Vagina (tissue), 2 donors: ENCODE data around the gene ZMIZ1. TPM values are rescaled to one million over a fixed set of nuclear protein-coding genes. Genes with fewer than 3 reads are reported as not detected.
A peak's percentile ranks its signal among the peaks of the same experiment; 100 is the strongest.

Experiments
- DNase-seq, 2 donors: peaks; one replicate each; pipeline ENCODE4 v3.0.0-alpha.2; 2017; ENCODE audit errors: extremely low spot score in 2 of 2
- H3K27ac ChIP-seq: fragments of 200-600 bp; sonication (generic); one replicate; pipeline ENCODE4 v1.5.1; 2019
- H3K27me3 ChIP-seq: fragments of 200-600 bp; sonication (generic); one replicate; pipeline ENCODE4 v1.5.1; 2019
- H3K36me3 ChIP-seq, 2 donors: fragments of 200-600 bp; sonication (generic); one replicate each; pipeline ENCODE4 v1.5.1; 2017 to 2019
- H3K4me1 ChIP-seq: fragments of 200-600 bp; sonication (generic); one replicate; pipeline ENCODE4 v1.5.1; 2019
- H3K4me3 ChIP-seq, 2 donors: fragments of 200-600 bp; sonication (generic); 1 replicate in 1 of 2; 2 replicates in 1 of 2; pipeline ENCODE4 v1.5.1; 2016 to 2019
- H3K9me3 ChIP-seq: fragments of 200-600 bp; sonication (generic); one replicate; pipeline ENCODE4 v1.5.1; 2019
- POLR2A ChIP-seq, 2 donors: fragments of 450-650 bp; IDR thresholded peaks; one replicate each; pipeline ENCODE4 v1.6.1; 2017; ENCODE audit warnings: antibody characterized with exemption in 2 of 2, mild to moderate bottlenecking in 2 of 2, moderate library complexity in 2 of 2
- POLR2AphosphoS5 ChIP-seq, 2 donors: sonication (generic); formaldehyde crosslinking; IDR thresholded peaks; one replicate each; pipeline ENCODE4 v1.9.0; 2017; ENCODE audit warnings: antibody characterized with exemption in 2 of 2, mild to moderate bottlenecking in 2 of 2, low read depth in 1 of 2; ENCODE audit not compliant: insufficient read depth in 1 of 2
- intact Hi-C: fragments of 100-400 bp; cut with DNase I; formaldehyde crosslinking; loops from one replicate; pipeline ENCODE4 v1.15.1; 2023
- total RNA-seq: library from RNA; depleted of rRNA; stranded (reverse); fragments of >200 nt; gene quantifications from one replicate; pipeline ENCODE4 v1.2.3, GENCODE V29; 2016
- TF ChIP-seq, protein P1 (sequence below), 3 experiments: fragments of 450-650 bp in 2 of 3; fragments of 200-600 bp in 1 of 3; sonication (generic) in 1 of 3; IDR thresholded peaks; one replicate each; pipeline ENCODE4 v1.5.1; 2017 to 2019; ENCODE audit warnings: antibody characterized with exemption in 3 of 3, mild to moderate bottlenecking in 2 of 3, moderate library complexity in 2 of 3

Gene ZMIZ1
- total RNA-seq, 1 donor from 2014 or later: 61.4 TPM

DNA sequence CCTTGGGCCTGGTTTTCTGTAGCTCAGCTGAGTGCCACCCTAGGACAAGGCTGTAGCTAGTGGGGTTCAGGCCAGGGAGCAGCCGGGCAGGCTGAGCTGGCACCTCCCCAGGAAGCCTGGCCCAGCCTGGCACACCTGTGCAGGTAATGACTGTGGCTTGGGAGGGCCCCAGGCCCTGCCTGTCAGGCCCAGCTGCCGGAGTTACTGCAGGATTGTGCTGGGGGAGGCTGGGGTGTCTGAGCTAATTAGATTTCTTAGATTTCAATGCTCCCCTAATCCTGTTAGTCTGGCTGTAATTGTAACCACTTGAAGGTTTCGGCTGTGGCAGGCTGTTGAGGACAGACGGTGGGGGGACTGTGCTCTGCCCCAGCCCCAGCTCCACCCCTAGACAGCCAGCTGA lies 6.0 kb downstream of the ZMIZ1 start:
- no peak for TF ChIP-seq POLR2A (IDR thresholded peaks at IDR 0.05)
- TF ChIP-seq, protein P1, sequence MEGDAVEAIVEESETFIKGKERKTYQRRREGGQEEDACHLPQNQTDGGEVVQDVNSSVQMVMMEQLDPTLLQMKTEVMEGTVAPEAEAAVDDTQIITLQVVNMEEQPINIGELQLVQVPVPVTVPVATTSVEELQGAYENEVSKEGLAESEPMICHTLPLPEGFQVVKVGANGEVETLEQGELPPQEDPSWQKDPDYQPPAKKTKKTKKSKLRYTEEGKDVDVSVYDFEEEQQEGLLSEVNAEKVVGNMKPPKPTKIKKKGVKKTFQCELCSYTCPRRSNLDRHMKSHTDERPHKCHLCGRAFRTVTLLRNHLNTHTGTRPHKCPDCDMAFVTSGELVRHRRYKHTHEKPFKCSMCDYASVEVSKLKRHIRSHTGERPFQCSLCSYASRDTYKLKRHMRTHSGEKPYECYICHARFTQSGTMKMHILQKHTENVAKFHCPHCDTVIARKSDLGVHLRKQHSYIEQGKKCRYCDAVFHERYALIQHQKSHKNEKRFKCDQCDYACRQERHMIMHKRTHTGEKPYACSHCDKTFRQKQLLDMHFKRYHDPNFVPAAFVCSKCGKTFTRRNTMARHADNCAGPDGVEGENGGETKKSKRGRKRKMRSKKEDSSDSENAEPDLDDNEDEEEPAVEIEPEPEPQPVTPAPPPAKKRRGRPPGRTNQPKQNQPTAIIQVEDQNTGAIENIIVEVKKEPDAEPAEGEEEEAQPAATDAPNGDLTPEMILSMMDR (IDR thresholded peaks at IDR 0.05): no peak
- TF ChIP-seq POLR2AphosphoS5 (IDR thresholded peaks at IDR 0.05; ENCODE audit: insufficient read depth in 1 of 2, low read depth in 1 of 2): no peak
- intact Hi-C loops: loop anchor here (5.0 kb wide), 1 partner anchor 68 kb away; no protein-coding TSS in a partner anchor
- Histone ChIP-seq H3K4me3 (no peak overlapping the region), H3K4me1 (peaks cover 84% of the 10 kb centered on the region), H3K27ac (peak overlapping the region; percentile 97), H3K36me3 (no peaks in the 10 kb centered on the region), H3K27me3 (no peaks in the 10 kb centered on the region), H3K9me3 (no peaks in the 10 kb centered on the region)
- DNase-seq: no peak

DNA sequence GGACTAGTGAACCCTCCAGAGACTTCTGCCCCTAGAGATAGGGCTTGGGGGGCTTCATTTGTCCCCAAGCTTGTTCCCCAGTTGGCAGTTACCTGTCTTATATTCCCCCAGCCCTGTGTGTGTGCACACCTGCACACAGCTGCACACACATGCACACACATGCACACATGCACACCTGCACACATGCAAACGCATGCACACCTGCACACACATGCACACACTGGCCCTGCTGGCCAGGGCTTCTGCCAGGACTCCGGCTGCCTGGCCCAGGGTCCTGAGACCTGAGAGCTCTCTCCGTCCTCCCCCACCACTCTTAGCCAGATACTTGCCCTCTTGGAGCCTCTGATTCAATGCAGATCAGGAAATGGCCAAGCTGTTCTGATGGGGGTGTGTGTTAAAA lies 6.7 kb downstream of the ZMIZ1 start:
- no peak for DNase-seq
- intact Hi-C loops: no loop called here
- no peak for TF ChIP-seq POLR2A (IDR thresholded peaks at IDR 0.05)
- no peak for TF ChIP-seq POLR2AphosphoS5 (IDR thresholded peaks at IDR 0.05; ENCODE audit: insufficient read depth in 1 of 2, low read depth in 1 of 2)
- TF ChIP-seq, protein P1 (IDR thresholded peaks at IDR 0.05): no peak

DNA sequence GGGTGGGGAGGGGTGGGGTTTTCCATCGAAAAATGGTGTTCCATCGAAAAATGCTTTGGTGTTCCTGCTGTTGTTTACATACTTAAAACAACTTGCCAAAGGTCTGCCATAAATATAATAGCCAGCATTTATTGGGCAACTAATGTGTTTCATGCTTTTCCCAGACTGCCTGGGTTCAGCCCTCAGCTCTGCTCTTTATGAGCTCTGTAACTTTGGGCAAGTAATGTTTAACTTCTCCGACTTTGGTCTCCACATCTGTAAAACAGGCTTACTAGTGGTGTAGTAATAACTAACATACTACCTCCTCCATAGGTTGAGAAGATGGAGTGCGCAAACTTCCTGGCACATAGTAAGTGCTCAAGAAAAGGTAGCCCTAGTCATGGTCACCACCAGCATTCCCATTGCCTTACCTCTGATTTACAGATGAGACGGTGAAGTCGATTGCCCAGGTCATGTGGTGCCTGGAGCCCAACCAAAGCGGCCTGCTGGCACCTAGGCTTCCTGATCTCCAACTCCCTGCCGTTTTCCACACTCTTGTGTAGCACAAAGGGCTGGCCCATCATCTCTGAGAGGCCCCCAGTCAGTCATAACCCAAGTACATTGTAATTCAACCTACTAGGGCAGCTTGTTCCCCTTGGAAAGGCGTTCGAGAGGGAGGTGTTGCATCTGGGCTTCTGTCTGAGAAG lies 8.9 kb downstream of the ZMIZ1 start:
- Histone ChIP-seq H3K27ac (peak overlapping the region; percentile 83), H3K36me3 (no peaks in the 10 kb centered on the region), H3K27me3 (no peaks in the 10 kb centered on the region), H3K4me1 (peaks cover 100% of the 10 kb centered on the region), H3K4me3 (no peak overlapping the region), H3K9me3 (no peaks in the 10 kb centered on the region)
- TF ChIP-seq, protein P1 (IDR thresholded peaks at IDR 0.05): no peak
- TF ChIP-seq POLR2A (IDR thresholded peaks at IDR 0.05) (no peak), POLR2AphosphoS5 (IDR thresholded peaks at IDR 0.05; ENCODE audit: insufficient read depth in 1 of 2, low read depth in 1 of 2) (no peak)
- intact Hi-C loops: no loop called here
- no peak for DNase-seq

More for the DNA sequence above, 6.7 kb downstream of the ZMIZ1 start:
- Histone ChIP-seq H3K4me1 (peaks cover 91% of the 10 kb centered on the region), H3K27me3 (no peaks in the 10 kb centered on the region), H3K27ac (peak overlapping the region; percentile 97), H3K9me3 (no peaks in the 10 kb centered on the region), H3K4me3 (no peak overlapping the region), H3K36me3 (no peaks in the 10 kb centered on the region)

GRCh38 chr10:79078367-79079053 lies 9.7 kb downstream of the ZMIZ1 start:
- H3K4me1 ChIP-seq: peaks cover 100% of the 10 kb centered on the region
- DNase-seq: no peak
- H3K27me3 ChIP-seq: no peaks in the 10 kb centered on the region
- no peaks in the 10 kb centered on the region for H3K36me3 ChIP-seq
- H3K9me3 ChIP-seq: no peaks in the 10 kb centered on the region
- intact Hi-C loops: no loop called here
- peak overlapping the region; percentile 59 for H3K27ac ChIP-seq
- H3K4me3 ChIP-seq: no peak overlapping the region
- TF ChIP-seq POLR2A (IDR thresholded peaks at IDR 0.05) (no peak), POLR2AphosphoS5 (IDR thresholded peaks at IDR 0.05; ENCODE audit: insufficient read depth in 1 of 2, low read depth in 1 of 2) (no peak)
- TF ChIP-seq, protein P1 (IDR thresholded peaks at IDR 0.05): no peak

- Histone ChIP-seq H3K27me3 (no peaks in the 10 kb centered on the region), H3K4me1 (peaks cover 100% of the 10 kb centered on the region), H3K9me3 (no peaks in the 10 kb centered on the region), H3K36me3 (no peaks in the 10 kb centered on the region), H3K4me3 (no peak overlapping the region), H3K27ac (peak overlapping the region; percentile 59)
- no peak for DNase-seq
- TF ChIP-seq, protein P1 (IDR thresholded peaks at IDR 0.05): no peak
- TF ChIP-seq POLR2A (IDR thresholded peaks at IDR 0.05) (no peak), POLR2AphosphoS5 (IDR thresholded peaks at IDR 0.05; ENCODE audit: insufficient read depth in 1 of 2, low read depth in 1 of 2) (no peak)
- intact Hi-C loops: no loop called here
Observed at GRCh38 chr10:79079054-79079397, 10.3 kb downstream of the ZMIZ1 start.
